Hematopoietic multipotent progenitor cell treated with erythropoietin and hydrocortisone succinate and interleukin-3 and kit ligand, for 15 days (in vitro differentiated cells): ENCODE results near the gene CFAP57.

ENCODE experiments used
- DNase-seq: peaks from one replicate; pipeline ENCODE4 v3.0.0-alpha.2; 2015; ENCODE audit warnings: low spot score

CFAP57 gene

DNA sequence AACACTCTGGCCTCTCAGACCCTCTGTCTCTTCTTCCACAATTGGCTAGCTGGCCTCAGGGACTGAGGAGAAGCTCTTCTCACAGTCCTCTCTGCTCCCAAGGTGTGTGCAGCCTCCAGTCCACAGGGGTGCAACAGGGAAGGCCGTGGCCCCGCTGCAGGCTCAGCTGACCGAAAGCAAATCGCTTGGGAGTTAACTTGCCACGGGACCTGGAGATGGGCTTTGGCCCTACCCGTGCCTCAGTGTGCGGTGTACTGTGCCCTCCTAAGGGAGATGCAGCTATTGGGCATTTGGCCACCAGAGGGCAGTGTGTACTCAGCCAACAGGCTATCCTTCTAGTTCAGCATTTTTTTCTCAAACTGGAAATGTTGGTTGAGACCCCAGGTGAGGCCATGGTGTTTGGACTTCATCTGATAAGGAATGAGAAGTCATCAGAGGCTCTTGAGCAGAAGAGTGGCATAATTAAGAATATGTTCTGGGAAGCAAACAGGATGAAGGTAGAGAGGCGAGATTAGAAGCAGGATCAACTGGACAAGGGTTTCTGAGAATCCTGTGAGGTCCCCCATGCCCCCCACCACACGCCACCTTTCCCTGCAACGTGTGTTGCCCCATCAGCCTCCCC is 55.1 kb downstream of the CFAP57 start:
- DNase-seq, result peak; percentile 83

DNA sequence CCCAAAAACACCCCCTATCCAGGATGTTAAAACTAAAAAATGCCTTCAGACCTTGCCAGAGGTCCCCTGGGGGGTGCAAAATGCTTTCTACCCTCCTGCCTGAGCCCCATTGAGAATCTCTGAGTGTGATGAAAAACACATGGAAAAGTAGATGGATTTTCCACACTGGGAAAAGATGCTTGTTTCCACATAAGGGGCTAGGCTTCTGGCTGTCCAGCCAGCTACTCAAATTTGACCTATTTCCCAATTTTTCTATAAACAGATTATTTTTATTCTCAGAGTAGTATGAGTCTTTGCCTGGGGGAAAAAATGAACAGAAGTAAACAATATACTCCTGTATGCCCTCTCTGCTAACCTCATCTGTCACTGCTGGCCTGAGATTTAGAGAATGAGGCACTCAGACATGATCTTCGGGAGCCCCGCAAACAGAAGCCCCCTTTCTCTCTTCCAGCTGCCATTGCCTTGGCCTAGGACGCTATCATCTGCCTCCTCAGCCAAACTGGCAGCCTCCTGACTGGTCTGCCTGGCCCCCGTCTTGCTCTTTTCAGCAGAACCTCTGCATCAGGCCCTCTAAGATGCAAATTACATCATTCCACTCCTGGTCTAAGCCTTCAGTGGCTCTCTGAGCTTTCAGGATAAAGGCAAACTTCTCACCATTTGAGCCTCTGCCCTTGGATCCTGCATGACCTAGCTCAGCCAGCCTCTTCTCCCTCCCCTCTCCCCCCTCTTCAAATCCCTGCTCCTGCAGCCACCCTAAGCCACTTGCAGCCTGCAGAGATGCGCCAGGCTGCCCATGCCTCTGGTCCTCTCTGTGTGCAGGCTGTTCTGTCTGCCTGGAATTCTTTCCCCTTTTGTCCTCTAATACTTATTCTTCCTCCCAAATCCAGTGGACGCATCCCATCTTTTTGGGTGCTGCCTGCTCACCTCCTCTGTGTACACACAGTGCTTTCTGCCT is 58.0 kb downstream of the CFAP57 start:
- DNase-seq, result no peak

DNA sequence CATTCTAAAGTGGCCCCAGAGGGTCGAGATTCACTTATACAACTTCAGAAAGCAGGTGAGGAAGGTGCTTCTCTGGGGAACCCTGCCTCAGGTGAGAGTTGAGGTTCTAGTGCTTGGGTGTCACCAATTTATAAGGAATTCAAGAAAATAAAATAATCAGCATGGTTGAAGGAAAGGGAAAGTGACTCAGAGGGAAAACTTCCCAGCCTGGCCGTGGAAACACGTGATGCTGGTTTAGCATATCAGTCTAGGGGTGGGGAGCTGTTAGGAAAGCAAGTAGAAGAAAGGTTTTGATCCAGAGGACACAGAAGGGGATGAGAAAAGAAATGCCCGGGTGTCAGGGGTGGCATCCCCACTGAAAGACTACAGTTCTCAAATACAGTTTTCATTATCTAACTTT is 59.9 kb downstream of the CFAP57 start:
- no peak for DNase-seq

DNA sequence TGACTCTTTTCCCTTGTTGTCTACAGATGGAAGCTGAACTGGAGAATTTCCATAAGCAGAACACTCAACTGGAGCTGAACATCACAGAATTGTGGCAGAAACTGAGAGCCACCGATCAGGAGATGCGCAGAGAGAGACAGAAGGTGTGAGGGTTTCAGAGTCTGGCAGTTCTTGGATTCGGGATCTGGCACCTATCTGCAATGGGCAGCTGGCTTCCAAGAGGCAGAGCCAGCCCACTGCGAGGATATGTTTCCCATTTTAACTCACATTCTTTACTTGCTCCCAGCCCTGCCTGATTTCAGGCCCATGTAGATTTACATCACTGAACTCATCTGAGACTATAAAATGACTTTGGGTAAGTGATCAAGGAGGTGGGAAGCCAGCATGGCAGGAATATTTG is 60.4 kb downstream of the CFAP57 start:
- no peak for DNase-seq

DNA sequence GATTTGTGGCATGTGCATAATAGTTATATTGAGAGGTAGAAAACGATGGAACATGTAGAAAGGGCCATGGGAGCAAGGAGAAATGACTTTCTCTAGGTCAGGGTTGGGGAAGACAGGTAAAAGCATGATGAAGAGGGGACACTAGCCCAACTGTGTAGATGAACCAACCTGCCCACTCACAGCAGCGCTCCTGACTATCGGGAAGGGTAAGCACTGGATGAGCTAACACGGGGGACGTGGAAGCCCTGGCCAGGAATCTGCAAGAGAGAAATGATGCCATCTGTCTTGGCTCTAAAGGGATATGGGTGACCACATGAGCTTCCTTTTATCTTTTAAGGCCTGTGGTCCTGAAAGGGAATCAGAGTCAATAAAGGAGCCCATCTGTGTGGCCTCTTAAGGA is 61.5 kb downstream of the CFAP57 start:
- no peak for DNase-seq

DNA sequence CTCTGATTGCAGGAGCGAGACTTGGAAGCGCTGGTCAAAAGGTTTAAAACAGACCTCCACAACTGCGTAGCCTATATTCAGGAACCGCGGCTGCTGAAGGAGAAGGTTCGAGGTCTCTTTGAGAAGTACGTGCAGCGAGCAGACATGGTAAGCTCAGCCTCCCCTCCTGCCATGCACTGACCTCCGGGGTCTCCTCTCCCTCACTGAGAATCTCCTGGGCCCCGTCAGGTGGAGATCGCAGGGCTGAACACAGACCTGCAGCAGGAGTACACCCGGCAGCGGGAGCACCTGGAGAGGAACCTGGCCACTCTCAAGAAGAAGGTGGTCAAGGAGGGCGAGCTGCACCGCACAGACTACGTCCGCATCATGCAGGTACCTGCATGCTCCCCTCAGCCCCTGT is 62.1 kb downstream of the CFAP57 start:
- no peak for DNase-seq

DNA sequence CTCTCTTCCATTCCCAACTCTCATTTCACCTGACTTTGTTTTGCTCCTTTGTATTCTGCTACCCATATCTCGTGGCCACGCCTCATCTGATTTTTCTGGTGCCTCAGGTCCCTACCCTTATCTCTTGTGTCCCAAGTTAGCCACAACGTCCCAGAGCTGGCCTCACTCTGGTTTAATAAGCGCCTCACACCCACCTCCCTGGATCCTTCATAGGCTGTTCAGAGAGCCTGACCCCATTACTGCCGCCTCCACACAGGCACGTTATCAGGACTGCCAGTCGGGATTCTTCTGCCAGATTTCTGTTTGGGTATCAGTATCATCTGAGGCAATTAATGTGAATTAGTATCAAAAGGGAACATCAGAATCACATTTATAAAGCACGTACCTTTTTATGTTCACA is 62.9 kb downstream of the CFAP57 start:
- DNase-seq, result no peak

DNA sequence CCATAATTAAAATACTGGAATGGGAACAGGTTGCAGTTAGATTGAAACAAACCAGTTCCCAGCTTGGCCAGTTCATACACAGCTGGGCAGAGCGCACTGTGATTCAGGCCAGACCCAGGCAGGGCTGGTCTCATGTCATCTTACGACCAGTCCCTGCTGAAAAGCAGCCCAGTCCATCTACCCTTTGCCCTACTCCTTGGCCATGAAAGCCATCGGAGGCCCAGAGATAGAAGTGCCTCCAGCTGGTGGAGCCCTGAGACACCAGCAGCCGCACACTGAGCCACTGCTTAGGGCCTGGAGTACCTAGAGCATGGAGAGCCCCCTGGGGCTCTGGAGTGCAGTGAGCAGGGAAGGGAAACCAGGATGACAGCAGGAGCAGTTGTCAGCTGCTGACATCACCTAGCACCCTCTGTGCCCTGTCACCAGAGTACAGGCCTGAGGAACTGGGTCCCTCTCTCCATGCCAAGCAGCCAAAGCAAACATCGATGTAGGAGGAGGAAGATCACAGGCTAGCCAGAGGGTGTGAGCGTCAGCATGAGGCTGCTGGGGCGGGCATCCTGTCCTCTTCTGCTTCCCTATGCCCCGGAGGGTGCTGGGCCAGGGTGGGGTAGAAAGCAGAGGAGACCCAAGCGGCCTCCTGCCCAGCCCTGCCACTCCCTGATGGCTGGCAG is 63.5 kb downstream of the CFAP57 start:
- no peak for DNase-seq

DNA sequence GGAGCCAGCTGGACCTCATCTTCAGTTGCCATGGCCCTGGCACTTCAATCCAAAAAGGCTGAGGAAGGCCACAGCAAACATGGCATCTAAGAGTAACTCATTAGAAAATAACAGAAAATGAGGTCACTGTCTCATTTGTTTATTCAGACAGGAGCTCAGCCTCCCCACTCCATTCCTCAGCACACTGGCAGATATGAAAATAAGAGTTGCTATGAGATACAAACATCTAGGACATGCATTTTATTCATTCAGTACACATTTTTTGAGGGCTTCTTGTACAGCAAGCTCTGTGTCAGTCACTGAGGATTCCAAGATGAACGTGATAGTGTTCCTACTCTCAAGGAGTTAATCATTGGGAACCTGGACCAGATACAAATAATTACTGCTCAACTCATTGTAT is 65.0 kb downstream of the CFAP57 start:
- no peak for DNase-seq

DNA sequence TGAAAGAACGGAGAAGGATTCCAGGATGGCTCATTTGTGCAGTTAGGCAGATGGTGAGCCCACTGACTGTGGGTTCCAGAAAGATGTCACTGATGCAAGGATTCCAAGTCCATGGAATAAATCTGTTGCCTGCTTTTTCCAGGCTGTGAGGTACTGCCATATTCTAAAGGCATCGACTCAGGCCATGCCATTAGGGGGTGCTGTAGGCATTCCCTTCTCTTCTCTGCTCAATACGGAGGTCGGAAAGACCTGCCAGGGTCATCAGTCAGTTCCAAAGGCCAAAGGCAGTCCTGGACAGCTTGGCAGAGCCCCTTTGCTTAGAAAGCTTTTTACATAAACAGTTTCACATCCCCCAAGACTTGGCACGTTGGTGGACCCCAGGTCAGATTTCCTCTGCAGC is 66.0 kb downstream of the CFAP57 start:
- DNase-seq, result peak; percentile 30

DNA sequence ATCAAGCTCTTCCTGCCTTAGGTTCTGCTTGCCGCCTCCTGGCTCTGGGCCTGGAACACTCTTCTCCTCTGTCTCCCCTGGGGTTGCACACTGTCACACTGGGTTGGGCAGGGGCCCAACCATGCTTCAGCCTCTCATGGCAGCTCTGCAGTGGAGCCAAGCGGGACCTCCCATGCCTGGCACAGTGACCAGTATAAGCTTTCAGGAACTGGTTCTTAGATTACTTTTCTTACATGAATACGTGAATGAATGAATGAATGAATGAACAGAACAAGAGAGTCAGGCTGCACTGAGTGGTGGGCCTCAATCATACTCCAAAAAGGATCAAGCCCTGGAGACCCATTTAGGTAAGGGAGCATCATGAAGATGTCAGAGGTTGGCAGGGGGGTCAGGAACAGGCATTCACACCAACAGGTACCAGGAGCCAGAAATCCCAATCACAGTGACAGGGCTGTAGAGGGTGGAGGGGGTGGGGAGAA is 66.9 kb downstream of the CFAP57 start:
- DNase-seq, result no peak

DNA sequence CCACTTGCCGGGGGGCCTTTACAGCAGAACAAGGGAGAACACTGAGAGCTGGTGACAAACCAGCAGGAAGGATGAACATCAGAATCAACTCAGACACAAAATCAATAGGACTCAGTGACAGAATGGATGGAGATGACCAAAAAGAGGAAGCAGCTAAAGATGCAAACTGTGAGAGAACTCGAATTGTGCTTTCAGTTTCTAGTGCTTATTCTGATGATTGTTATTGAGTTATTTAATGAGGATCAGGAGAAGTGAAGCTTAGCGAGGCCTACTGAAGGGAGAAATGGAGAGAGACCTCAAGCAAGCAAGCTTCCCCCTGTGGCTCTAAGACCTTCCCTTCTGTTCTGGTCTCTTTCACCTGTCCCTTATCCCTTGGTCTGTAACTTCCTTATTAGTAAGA is 67.4 kb downstream of the CFAP57 start:
- DNase-seq, result no peak

DNA sequence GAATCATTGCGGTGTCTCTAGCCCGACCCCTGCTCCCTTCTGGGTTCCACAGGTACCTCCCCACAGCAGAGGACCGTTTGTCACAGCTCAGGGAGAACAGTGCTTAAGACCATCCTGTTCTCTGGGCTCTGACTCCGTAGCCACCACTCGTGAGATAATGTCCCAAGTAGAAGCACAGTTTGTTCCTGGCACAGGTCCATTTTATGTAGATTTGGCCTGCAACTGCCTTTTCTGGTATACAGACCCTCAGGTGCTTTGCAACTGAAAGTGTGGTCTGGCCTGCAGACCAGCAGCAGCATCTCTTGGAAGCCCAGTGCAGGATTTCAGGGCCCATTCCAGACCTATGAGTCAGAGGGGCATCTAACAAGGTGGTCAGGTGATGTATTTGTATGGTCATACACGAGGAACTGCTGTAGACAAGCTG is 69.3 kb downstream of the CFAP57 start:
- DNase-seq, result no peak

DNA sequence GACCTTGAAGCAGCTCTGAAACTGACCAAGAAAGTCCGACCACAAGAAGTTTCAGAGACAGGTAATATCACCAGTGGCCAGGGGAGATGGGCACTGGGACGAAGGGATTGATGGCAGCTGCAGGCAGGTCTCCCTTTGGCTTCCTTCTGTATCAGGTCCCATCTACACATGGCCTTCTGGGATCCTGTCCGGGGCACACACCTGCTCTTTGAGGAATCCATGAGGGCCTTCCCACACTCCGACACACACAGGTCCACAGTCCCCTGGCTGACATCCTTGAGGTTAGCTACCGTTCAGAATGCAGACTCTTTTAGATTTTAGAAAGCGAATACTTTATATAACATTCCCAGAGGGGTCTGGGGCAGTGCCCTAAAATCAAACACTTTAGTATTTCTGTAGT is 71.2 kb downstream of the CFAP57 start:
- DNase-seq, result no peak

DNA sequence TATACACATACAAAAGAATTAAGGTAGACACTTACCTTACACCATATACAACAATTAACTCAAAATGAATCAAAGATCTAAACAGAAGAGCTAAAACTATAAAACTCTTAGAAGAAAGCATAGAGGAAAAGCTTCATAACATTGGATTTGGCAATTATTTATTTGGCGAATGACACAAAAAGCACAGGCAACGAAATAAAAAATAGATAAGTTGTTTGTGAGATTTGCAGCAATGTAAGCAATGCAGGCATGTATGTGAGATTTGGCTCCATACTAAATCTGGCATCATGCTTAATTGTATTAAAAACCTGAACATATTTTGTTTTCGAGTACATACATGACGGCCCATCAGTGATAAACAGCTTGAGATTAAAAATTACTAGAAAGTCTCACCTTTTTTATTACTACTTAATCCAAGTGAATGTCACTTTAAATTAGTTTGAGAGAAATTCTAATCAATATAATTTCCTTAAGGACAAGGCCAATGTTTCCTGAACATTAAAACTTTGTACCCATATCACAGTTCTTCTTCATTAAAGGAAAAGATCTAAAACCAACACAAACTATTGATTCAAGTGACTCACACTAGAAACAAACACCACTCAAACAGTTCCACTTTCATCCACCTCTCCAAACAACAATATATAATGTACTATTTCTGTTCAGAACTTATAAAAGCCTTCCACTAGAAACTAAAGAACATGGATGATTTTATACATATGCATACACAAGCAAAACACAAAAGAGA is 74.5 kb downstream of the CFAP57 start:
- DNase-seq, result no peak

DNA sequence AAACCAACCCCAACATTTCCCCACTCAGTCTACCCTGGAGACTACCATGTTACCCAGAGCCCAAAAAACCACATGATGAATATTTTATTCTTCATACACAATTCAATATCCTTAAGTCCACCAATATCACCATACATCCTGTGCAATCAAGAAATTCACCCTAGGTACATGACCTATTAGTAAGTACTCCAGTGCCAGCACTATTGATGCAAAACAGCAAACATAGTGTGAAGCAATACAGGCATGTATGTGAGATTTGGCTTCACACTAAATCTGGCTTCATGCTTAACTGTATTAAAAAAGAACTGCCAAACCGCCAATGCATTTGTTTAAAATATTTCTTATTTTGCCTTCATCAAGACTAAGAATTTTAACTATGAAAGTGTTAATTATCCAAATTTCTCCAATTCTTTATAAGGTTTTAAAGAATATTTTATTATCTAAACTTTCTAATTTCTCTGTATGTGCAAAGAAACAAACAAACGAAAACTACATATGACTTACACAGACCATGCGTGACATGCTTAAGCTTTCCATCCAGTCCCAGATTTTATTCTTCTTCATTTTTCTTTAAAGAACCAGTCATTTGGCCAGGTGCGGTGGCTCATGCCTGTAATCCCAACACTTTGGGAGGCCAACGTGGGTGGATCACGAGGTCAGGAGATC is 75.3 kb downstream of the CFAP57 start:
- no peak for DNase-seq

DNA sequence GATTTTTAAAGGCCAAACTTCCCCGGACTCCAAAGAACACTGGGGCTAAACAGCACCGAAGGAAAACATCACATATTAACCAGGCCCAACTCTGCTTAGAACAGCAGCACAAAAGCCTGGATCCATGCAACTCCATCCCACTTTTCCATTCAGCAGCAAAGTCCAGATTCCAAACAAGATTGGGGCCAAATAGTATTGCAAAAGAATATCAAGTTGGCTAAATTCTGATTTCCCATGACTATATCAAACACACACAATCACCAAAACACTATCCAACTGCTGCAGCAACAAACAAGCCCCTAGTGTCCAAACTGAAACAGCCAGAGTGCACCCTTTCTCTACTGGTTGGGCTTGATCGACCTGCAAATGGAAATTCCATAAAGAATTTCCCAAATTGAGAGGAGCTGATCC is 78.2 kb downstream of the CFAP57 start:
- no peak for DNase-seq

DNA sequence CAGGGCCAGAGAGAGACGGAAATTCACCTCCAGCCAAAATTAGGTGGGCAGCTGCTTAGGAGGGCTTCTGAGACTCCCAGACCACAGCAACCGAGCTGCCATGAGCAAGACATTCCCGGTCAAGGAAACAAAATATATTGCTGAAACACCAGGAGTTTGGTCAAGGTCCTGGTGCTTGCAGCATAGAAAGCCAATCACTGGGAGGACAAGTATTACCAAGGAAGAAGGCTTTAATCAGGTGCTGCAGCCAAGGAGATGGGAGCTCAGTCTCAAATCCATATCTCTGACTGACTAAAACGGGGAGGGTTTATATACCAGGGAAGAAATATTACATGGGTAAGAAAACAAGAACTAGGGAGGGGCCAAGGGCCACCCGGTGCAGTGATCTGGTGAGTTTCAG is 78.9 kb downstream of the CFAP57 start:
- DNase-seq, result no peak

DNA sequence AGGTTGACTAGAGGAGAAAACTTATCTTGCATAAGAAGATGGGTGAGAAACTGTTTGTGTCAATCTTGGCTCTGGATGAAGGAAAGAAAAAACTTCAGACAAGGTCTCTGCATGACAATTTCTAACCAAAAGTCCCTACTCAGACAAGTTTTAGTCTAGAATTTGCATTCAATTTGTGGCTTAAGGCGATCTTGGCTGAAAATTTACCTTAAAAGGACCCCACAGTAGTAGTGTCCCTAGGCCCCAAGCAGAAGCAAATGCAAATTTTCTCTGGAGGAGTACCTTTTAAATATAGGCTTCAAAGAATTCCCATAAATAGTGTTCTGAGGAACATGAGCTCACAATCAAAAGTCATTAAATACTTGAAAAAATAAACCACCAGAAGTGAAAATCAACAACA is 80.1 kb downstream of the CFAP57 start:
- DNase-seq, result no peak

DNA sequence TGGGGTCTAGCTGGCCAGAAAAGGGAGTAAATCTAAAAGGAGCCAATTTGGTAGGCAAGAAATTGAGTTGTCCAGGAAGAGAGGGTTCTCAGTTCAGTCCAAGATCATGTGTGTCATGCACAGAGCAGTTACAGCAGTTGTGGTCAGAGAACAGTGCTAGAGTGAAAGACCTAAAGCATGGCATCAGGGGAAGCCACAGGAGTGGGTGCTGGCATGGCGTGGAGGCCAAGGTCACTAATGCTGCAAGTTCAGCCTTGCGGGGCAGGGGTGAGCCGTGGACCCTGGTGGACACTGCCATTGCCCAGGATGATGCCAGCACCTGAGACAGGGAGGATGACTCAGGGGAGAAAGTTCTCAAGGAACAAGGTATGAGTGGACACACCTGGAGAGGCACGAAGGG is 81.0 kb downstream of the CFAP57 start:
- no peak for DNase-seq

DNA sequence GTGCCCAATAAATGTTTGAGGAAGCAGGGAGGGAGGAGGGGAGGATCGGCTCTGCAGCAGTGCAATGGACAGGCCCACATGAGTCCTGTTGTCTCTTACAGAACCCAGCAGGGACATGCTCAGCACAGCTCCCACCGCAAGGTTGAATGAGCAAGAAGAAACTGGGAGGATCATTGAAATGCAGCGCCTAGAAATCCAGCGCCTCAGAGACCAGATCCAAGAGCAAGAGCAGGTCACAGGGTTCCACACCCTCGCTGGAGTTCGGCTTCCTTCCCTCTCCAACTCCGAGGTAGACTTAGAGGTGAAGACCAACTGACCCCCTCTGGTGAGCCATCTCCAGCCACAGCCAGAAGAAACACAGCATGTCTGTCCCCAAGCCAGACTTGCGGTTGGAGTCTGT is 81.7 kb downstream of the CFAP57 start:
- DNase-seq, result no peak
